ENCODE data around the gene ELAC2. TPM values are rescaled to one million over a fixed set of nuclear protein-coding genes. Genes with fewer than 3 reads are reported as not detected.

ELAC2 gene
- total RNA-seq, 4 donors from 2014 or later: 70.7 to 78.7 (median 76.2) TPM

GRCh38 chr17:12994341-12995074 is 23.3 kb downstream of the ELAC2 start:
- H3K4me1 ChIP-seq: peaks cover 0 to 6% of the 10 kb centered on the region in 2 donors
- DNase-seq (no peak), ATAC-seq (no peak)
- peaks cover 13 to 92% of the 10 kb centered on the region in 2 donors for H3K36me3 ChIP-seq
- no peak overlapping the region for H3K4me3 ChIP-seq
- H3K27ac ChIP-seq: no peak overlapping the region
- no peaks in the 10 kb centered on the region for H3K27me3 ChIP-seq
- in situ Hi-C loops (cut with MboI; ENCODE audit: low sequenced_read_pairs in 4 of 4) (no loop called here), intact Hi-C loops (cut with DNase I; ENCODE audit: low total_unique reads) (no loop called here)
- no peak for TF ChIP-seq POLR2A (IDR thresholded peaks at IDR 0.05)
- no peak for TF ChIP-seq CTCF (IDR thresholded peaks at IDR 0.05 in 4 of 5, conservative IDR thresholded peaks at IDR 0.05 in 1 of 5)
- H3K9me3 ChIP-seq: no peaks in the 10 kb centered on the region

GRCh38 chr17:12993631-12994030 is 24.2 kb downstream of the ELAC2 start:
- H3K4me1 ChIP-seq: peaks cover 0 to 10% of the 10 kb centered on the region in 2 donors
- no peak overlapping the region for H3K27ac ChIP-seq
- no peak for ATAC-seq
- in situ Hi-C loops (cut with MboI; ENCODE audit: low sequenced_read_pairs in 4 of 4): no loop called here
- H3K36me3 ChIP-seq: peaks cover 10 to 83% of the 10 kb centered on the region in 2 donors
- H3K9me3 ChIP-seq: no peaks in the 10 kb centered on the region
- intact Hi-C loops (cut with DNase I; ENCODE audit: low total_unique reads): no loop called here
- no peak for TF ChIP-seq CTCF (IDR thresholded peaks at IDR 0.05 in 4 of 5, conservative IDR thresholded peaks at IDR 0.05 in 1 of 5)
- no peak overlapping the region for H3K4me3 ChIP-seq
- DNase-seq: no peak
- no peaks in the 10 kb centered on the region for H3K27me3 ChIP-seq

GRCh38 chr17:12992676-12993075 is 25.2 kb downstream of the ELAC2 start:
- Histone ChIP-seq H3K27me3 (no peaks in the 10 kb centered on the region), H3K9me3 (no peaks in the 10 kb centered on the region), H3K4me3 (no peak overlapping the region), H3K4me1 (peaks cover 0 to 10% of the 10 kb centered on the region in 2 donors), H3K36me3 (peaks cover 6 to 74% of the 10 kb centered on the region in 2 donors), H3K27ac (no peak overlapping the region)
- in situ Hi-C loops (cut with MboI; ENCODE audit: low sequenced_read_pairs in 4 of 4) (no loop called here), intact Hi-C loops (cut with DNase I; ENCODE audit: low total_unique reads) (no loop called here)
- DNase-seq (no peak), ATAC-seq (no peak)
- TF ChIP-seq POLR2A (IDR thresholded peaks at IDR 0.05): no peak
- TF ChIP-seq CTCF (IDR thresholded peaks at IDR 0.05 in 4 of 5, conservative IDR thresholded peaks at IDR 0.05 in 1 of 5): no peak

- Histone ChIP-seq H3K27ac (no peak overlapping the region), H3K9me3 (no peaks in the 10 kb centered on the region), H3K36me3 (peaks cover 3 to 56% of the 10 kb centered on the region in 2 donors), H3K4me3 (no peak overlapping the region), H3K4me1 (peaks cover 0 to 10% of the 10 kb centered on the region in 2 donors), H3K27me3 (peaks cover 0 to 2% (median 0%) of the 10 kb centered on the region in 3 donors)
- TF ChIP-seq CTCF (IDR thresholded peaks at IDR 0.05 in 4 of 5, conservative IDR thresholded peaks at IDR 0.05 in 1 of 5) (no peak), POLR2A (IDR thresholded peaks at IDR 0.05) (no peak)
- ATAC-seq (no peak), DNase-seq (no peak)
- intact Hi-C loops (cut with DNase I; ENCODE audit: low total_unique reads) (no loop called here), in situ Hi-C loops (cut with MboI; ENCODE audit: low sequenced_read_pairs in 4 of 4) (no loop called here)
These were observed 26.9 kb downstream of the ELAC2 start for GRCh38 chr17:12990926-12991325.
